ENCODE data around the gene TBC1D17. TPM values are rescaled to one million over a fixed set of nuclear protein-coding genes. Genes with fewer than 3 reads are reported as not detected.

Gene TBC1D17
- total RNA-seq, 1 experiment from 2014 or later: 12.6 TPM

DNA sequence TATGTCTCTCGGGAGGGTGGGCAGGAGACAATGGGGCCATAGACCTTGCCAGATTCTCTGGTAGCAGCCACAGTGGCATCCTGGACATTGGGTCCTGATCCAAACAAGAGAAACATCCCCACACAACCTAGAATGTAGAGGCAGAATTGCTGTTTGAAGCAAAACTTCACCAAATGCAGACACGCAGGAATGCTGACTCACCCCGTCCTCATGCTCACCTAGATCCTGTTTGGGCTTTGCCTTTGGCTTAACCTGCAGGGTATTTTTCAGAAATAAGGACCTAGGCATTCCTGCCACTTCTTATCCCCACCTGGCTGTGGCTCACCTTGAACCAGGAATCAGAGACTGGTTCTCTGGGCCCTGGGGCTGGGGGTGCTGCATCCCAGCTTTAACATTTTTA is 7.3 kb downstream of the TBC1D17 start:
- Histone ChIP-seq H3K4me3 (ENCODE audit: insufficient read depth, low read depth, low read length) (no peak overlapping the region), H3K27me3 (ENCODE audit: control insufficient read depth, insufficient read depth, low read length) (peaks cover 2% of the 10 kb centered on the region; the same call in 1 of the 2 replicates), H3K36me3 (replicated peaks; ENCODE audit: control insufficient read depth, insufficient read depth, low read length) (peaks cover 37% of the 10 kb centered on the region)
- DNase-seq: no peak

DNA sequence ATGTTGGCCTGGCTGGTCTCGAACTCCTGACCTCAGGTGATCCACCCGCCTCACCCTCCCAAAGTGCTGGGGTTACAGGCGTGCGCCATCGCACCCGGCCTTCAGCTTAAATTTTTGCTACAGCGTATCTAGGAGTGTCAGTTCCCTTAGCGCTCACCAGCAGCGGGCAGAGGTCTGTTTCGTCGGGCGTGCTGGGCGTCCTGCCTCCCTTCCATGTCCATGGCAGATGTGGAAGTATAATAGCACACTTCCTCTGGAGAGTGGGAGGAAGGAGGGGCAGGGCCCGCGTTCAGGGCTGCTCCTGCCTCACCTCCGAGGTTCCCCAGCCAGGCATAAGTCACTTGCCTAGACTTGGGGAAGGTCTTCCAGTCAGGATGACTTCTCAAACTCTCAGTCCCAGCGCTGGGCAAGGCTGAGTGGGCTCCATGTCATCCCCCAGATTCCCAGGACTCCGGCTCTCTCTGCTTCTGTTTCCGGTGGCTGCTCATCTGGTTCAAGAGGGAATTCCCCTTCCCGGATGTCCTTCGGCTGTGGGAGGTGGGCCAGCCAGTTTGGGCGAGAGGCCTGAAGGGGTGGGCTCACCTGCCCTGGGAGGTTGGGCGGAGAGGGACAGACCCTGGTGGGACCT is 9.6 kb downstream of the TBC1D17 start:
- peaks cover 2% of the 10 kb centered on the region; the same call in 1 of the 2 replicates for H3K27me3 ChIP-seq (ENCODE audit: control insufficient read depth, insufficient read depth, low read length)
- no peak overlapping the region for H3K4me3 ChIP-seq (ENCODE audit: insufficient read depth, low read depth, low read length)
- peaks cover 22% of the 10 kb centered on the region for H3K36me3 ChIP-seq (replicated peaks; ENCODE audit: control insufficient read depth, insufficient read depth, low read length)
- DNase-seq: no peak

DNA sequence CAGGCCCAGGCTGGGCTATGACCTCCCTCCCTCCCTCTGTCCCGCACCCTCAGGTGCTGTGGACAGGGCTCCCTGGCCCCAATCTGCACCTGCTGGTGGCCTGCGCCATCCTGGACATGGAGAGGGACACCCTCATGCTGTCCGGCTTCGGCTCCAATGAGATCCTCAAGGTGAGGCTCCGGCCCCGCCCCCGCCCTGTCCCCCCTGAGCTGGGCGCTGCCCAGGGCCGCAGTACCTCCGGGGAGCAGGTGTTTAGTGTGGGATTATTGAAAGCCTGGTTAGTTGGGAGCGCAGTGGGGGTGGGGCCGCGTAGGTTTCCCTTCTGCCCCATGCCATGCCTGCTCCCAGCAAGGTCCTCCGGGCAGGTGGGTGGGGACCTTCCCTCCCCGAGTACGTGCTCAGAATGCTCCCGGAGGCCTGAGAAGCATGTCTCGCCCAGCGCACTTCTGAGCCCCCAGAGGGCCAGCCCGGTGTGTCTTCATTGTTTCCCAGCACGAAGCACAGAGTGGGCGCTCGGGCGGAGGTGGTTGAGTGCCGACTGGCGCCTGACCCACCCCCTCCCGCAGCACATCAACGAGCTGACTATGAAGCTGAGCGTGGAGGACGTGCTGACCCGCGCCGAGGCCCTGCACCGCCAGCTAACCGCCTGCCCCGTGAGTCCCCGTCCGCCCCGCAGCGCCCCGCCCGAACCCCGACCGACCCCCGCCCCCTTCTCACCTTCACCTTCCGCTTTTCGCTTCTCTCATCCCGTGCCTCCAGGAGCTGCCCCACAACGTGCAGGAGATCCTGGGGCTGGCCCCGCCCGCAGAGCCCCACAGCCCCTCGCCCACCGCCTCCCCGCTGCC is 10.4 kb downstream of the TBC1D17 start:
- H3K36me3 ChIP-seq (replicated peaks; ENCODE audit: control insufficient read depth, insufficient read depth, low read length): peaks cover 17% of the 10 kb centered on the region
- H3K27me3 ChIP-seq (ENCODE audit: control insufficient read depth, insufficient read depth, low read length): peaks cover 2% of the 10 kb centered on the region; the same call in 1 of the 2 replicates
- no peak overlapping the region for H3K4me3 ChIP-seq (ENCODE audit: insufficient read depth, low read depth, low read length)
- no peak for DNase-seq

DNA sequence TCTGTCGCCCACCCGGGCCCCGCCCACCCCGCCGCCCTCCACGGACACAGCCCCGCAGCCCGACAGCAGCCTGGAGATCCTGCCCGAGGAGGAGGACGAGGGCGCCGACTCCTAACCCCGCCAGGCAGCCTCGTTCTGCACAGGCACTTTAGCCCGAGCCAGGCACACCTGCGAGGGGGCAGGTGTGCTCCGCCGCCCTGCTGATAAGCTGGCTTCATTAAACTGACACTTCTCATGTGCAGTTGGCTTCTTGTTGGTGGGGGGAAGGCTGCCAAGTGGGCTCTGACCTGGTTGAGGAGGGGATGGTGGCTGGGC is 11.0 kb downstream of the TBC1D17 start:
- no peak overlapping the region for H3K4me3 ChIP-seq (ENCODE audit: insufficient read depth, low read depth, low read length)
- H3K27me3 ChIP-seq (ENCODE audit: control insufficient read depth, insufficient read depth, low read length): peaks cover 2% of the 10 kb centered on the region; the same call in 1 of the 2 replicates
- no peak for DNase-seq
- peaks cover 11% of the 10 kb centered on the region for H3K36me3 ChIP-seq (replicated peaks; ENCODE audit: control insufficient read depth, insufficient read depth, low read length)

DNA sequence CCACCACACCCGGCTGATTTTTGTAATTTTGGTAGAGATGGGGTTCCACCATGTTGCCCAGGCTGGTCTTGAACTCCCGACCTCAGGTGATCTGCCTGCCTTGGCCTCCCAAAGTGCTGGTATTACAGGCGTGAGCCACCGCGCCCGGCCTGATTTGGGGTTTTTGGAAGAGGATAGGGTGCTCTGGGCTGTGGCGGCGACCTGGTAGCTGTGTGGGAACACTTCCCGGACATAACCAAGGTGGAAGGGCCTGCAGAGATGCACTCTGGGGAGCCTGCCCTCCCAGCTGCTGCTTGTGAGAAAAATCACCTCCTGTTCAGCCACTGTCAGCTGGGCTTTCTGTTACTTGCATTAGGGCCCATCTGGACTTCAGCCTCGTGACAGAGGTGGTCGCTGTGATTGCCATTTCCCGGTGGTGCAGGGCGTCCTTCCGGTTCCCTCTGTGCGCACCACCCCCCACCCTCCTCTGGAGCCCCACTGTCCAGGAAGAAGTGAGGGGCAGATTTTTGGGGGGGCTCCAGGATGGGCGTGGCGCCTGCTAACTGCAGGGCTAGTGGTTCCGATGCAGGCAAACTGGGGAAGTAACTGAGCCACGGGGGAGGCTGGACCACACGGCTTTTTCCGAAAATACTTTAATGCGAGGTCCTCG is 11.7 kb downstream of the TBC1D17 start:
- Histone ChIP-seq H3K36me3 (replicated peaks; ENCODE audit: control insufficient read depth, insufficient read depth, low read length) (peaks cover 8% of the 10 kb centered on the region), H3K4me3 (ENCODE audit: insufficient read depth, low read depth, low read length) (no peak overlapping the region), H3K27me3 (ENCODE audit: control insufficient read depth, insufficient read depth, low read length) (peaks cover 2% of the 10 kb centered on the region; the same call in 1 of the 2 replicates)
- no peak for DNase-seq

DNA sequence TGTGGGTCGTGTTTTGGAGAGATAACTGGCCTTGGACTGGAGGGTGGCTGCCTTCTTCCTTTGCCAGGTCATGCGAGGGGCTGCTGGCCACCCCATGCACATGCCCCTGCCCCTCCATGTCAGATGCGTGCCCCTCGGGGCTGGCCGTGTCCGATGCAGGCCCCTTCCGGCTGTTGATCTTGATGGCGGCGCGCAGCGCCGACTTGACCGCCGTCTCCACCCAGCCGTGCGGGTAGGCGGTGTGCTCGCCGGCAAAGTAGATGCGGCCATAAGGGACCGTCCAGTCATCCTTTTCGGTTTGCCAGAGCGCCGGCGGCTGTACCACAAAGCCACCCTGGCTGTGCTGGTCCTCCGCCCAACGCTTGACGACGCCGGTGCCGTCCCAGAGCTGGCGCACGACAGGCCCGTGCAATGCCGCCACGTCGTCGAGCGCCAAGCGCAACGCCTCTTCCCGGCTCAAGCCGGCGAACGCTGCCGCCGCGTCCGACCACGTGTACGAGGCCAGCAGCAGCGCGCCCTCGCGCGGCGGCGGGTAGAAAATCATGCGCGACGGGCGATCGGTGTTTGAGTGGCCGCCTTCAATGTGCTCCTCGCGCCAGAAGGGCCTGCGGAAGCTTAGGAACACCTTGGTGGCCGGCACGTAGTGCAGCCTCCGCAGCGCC is 12.3 kb downstream of the TBC1D17 start:
- DNase-seq: peak; percentile 93
- Histone ChIP-seq H3K27me3 (ENCODE audit: control insufficient read depth, insufficient read depth, low read length) (peaks cover 2% of the 10 kb centered on the region; the same call in 1 of the 2 replicates), H3K36me3 (replicated peaks; ENCODE audit: control insufficient read depth, insufficient read depth, low read length) (peaks cover 2% of the 10 kb centered on the region), H3K4me3 (ENCODE audit: insufficient read depth, low read depth, low read length) (peak overlapping the region; percentile 53)

DNA sequence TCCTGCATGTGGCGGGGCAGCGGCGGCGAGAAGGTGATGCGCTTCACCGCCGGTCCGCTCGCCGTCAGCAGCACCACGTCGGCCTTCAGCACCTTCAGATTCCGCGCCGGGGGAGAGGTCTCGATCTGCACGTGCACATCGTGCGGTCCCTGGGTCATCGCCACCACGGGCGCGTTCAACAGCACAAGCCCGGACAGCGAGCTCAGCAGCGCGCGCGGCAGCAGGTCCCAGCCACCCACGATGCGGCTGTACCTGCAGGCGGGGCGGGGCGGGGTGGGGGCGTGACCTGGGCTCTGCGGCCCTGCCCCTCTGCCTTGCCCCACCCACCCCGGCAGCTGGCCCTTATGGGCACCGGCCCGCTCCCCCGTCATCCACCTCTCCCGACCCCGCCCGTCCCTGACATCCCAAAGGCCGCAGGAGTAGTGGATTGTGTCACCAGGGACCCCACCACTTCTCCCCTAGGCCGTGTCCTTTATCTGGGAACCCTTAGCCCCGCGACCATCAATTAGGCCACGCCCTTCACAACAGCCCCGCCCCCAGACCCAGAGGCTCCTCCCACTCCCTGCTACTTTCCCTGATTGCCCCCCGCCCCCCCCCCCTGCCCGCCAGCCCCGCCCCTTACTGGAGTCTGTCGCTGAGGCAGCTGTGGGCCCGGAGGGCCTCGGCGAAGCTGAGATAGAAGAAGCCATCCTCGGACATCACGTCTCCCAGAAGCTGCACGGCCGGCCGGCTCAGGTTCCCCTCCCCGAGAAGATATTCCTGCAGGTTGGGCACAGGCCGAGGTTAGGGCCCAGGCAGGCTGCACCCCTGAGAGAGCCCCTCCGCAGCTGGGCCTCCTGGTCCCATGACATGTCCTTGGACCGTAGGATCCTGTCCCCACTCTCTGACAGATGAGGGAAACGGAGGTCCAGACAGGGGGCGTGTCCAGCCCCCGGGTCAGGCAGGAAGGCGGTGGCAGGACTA is 13.1 kb downstream of the TBC1D17 start:
- peak; percentile 99 for DNase-seq
- peak overlapping the region; percentile 53 for H3K4me3 ChIP-seq (ENCODE audit: insufficient read depth, low read depth, low read length)
- peaks cover 2% of the 10 kb centered on the region; the same call in 1 of the 2 replicates for H3K27me3 ChIP-seq (ENCODE audit: control insufficient read depth, insufficient read depth, low read length)
- H3K36me3 ChIP-seq (replicated peaks; ENCODE audit: control insufficient read depth, insufficient read depth, low read length): peaks cover 1% of the 10 kb centered on the region

DNA sequence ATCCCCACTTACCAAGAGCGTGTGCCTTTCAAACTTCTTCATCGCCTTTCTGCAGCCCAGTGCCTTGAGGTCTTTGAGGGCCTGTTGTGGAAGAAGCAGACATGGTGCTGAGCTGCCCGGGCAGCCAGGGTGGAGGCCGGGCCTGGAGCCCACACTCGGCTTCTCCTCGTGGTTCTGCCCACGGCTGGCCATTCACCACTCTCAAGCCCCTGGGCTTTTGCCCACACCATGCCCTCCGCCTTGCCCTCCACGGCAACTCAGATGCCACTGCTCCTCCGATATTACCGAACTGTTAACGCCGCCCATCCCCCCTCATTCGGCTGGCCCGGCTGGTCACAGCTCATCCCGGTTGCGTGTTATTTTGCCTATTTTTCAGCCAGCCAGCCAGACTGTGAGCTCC is 13.9 kb downstream of the TBC1D17 start:
- DNase-seq: no peak
- Histone ChIP-seq H3K36me3 (replicated peaks; ENCODE audit: control insufficient read depth, insufficient read depth, low read length) (peaks cover 1% of the 10 kb centered on the region), H3K27me3 (ENCODE audit: control insufficient read depth, insufficient read depth, low read length) (peaks cover 2% of the 10 kb centered on the region; the same call in 1 of the 2 replicates), H3K4me3 (ENCODE audit: insufficient read depth, low read depth, low read length) (no peak overlapping the region)

DNA sequence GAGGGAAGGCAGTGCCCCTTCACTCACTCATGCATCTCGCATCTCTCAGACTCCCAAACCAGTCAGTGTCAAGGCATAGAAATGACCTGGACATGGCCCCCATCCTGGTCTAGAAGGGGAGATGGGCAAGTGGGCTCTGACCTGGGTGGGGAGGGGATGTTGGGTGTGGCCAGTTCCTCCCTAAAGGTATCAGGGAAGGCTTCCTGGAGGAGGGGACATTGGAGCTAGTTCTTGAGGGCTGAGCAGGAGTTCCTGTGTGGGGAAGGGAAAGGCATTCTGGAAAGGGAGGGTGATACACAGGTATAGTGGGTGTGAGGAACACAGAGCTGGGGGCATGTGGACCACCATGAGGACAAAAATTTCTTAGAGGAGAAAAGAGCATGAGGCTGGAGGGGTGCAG is 15.2 kb downstream of the TBC1D17 start:
- Histone ChIP-seq H3K36me3 (replicated peaks; ENCODE audit: control insufficient read depth, insufficient read depth, low read length) (no peaks in the 10 kb centered on the region; the same call in 1 of the 2 replicates), H3K27me3 (ENCODE audit: control insufficient read depth, insufficient read depth, low read length) (peaks cover 2% of the 10 kb centered on the region; the same call in 1 of the 2 replicates), H3K4me3 (ENCODE audit: insufficient read depth, low read depth, low read length) (no peak overlapping the region)
- no peak for DNase-seq

DNA sequence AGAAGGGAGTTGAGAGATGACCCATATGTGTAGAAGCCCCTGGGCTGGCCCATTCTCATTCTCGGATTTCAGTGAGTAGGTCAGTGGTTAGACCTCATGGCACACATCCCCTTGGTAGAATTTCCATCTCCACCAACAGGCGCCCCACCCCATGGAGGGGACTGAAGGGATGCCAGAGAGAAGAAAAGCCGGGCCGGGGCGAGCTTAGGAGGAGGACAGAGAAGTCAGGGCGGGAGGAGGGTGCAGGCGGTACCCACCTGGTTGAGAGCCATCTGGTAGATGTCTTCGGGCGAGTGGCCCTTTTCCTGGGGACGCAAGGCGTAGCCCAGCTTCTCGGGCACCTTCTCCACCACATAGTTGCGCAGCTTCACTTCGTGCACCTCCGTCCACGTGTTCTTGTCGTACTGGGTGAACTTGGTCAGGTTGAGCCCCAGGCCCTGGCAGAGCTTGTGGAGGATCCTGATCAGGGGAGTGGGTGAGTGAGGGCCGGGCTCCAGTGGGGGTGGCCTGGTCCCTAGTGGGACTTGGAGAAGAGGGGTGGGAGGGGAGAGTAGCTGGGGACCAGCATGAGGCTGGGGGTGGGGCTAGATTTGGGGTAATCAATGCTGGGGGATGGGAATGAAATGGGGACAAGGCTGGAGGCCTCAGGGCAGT is 16.6 kb downstream of the TBC1D17 start:
- Histone ChIP-seq H3K4me3 (ENCODE audit: insufficient read depth, low read depth, low read length) (no peak overlapping the region), H3K36me3 (replicated peaks; ENCODE audit: control insufficient read depth, insufficient read depth, low read length) (no peaks in the 10 kb centered on the region), H3K27me3 (ENCODE audit: control insufficient read depth, insufficient read depth, low read length) (peaks cover 2% of the 10 kb centered on the region; the same call in 1 of the 2 replicates)
- no peak for DNase-seq

DNA sequence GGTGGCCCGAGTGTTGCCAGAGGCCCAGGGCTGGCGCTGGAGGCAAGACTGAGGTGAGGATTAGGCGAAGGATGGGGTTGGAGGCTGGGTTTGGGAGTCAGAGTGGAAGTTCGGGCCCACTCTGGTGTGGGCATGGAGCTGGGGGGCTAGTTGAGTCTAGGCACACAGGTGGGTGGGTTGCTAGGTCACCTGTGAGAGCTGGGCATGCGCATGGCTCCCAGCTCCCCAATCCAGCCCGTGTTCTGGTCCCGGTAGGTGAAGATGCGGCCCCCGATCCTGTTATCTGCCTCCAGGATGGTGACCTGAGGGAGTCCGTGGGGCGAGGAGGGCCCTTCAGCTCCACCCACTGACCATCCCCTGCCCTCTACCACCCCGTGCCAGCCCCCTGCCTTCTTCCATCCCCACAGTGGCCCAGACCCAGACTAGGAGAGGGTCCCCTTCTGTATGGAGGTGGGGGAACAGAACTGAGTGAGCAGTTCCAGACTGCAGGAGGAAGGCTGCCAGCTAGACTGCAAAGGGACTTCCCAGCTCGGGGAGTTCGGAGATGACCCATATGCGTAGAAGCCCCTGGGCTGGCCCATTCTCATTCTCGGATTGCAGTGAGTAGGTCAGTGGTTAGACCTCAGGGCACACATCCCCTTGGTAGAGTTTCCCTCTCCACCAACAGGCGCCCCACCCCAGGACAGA is 17.5 kb downstream of the TBC1D17 start:
- Histone ChIP-seq H3K36me3 (replicated peaks; ENCODE audit: control insufficient read depth, insufficient read depth, low read length) (no peaks in the 10 kb centered on the region), H3K27me3 (ENCODE audit: control insufficient read depth, insufficient read depth, low read length) (no peaks in the 10 kb centered on the region), H3K4me3 (ENCODE audit: insufficient read depth, low read depth, low read length) (no peak overlapping the region)
- DNase-seq: peak; percentile 58

DNA sequence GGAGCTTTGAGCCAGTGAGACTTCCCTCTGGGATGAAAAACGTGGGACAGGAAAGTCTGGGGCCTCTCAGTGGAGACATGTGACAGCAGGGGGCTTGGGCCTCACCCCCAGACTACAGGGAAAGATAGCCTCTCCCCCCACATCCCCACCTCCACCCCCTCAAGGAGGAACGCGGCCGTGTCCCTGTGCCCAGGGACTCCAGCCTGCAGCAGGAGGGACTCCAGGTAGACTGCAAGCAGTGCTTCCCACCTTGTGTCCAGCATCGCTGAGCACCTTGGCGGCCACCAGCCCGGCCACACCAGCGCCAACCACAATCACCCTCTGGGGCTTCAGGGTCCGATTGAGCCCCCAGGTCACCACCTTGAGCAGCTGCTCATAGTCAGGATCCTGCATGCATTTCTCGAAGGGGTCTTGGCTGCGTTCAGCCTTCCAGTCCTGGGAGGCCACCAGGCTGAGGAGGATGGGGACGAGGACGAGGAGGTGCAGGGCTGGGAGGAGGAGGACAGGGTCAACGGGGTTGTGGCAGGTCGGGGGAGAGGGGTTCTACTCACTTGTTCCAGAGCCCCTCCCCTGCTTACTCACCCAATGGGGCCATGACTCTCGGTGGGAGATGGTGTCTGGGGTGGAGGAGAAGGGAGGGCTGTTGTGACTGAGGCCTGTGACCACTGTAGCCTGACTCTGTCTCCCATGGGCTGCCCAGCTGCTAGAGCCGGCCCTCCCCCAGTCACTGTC is 18.2 kb downstream of the TBC1D17 start:
- DNase-seq: peak; percentile 52
- Histone ChIP-seq H3K4me3 (ENCODE audit: insufficient read depth, low read depth, low read length) (no peak overlapping the region), H3K27me3 (ENCODE audit: control insufficient read depth, insufficient read depth, low read length) (no peaks in the 10 kb centered on the region), H3K36me3 (replicated peaks; ENCODE audit: control insufficient read depth, insufficient read depth, low read length) (no peaks in the 10 kb centered on the region)

Data from H7 (cell line).